ENCODE results near the gene CENPT. TPM values are rescaled to one million over a fixed set of nuclear protein-coding genes. Genes with fewer than 3 reads are reported as not detected.

CENPT gene
- total RNA-seq, 1 donor from 2014 or later, result 36.2 TPM

DNA sequence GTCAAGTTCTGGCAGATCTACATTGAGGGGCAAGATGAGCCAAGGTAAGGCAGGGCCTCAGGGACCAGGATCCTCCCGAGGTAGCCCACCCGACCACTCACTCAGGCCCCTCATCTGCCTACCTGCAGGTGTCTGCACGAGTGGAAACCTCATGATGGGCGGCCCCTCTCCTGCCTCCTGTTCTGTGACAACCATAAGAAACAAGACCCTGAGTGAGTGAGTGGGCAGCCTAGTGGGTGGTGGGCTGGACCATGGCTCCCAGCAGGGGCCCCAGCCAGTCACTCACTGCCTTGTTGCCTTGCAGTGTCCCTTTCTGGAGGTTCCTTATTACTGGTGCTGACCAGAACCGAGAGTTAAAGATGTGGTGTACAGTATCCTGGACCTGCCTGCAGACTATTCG, 30.7 kb upstream of the CENPT start:
- peaks cover 13% of the 10 kb centered on the region for H3K36me3 Mint-ChIP-seq
- H3K9ac ChIP-seq, result no peak overlapping the region
- peaks cover 28% of the 10 kb centered on the region for H3K79me2 ChIP-seq (ENCODE audit: low read depth)
- H3K9me3 Mint-ChIP-seq, result no peaks in the 10 kb centered on the region
- no peak overlapping the region for H3K27ac ChIP-seq
- TF ChIP-seq, protein P1, sequence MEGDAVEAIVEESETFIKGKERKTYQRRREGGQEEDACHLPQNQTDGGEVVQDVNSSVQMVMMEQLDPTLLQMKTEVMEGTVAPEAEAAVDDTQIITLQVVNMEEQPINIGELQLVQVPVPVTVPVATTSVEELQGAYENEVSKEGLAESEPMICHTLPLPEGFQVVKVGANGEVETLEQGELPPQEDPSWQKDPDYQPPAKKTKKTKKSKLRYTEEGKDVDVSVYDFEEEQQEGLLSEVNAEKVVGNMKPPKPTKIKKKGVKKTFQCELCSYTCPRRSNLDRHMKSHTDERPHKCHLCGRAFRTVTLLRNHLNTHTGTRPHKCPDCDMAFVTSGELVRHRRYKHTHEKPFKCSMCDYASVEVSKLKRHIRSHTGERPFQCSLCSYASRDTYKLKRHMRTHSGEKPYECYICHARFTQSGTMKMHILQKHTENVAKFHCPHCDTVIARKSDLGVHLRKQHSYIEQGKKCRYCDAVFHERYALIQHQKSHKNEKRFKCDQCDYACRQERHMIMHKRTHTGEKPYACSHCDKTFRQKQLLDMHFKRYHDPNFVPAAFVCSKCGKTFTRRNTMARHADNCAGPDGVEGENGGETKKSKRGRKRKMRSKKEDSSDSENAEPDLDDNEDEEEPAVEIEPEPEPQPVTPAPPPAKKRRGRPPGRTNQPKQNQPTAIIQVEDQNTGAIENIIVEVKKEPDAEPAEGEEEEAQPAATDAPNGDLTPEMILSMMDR (IDR thresholded peaks at IDR 0.05), result no peak
- TF ChIP-seq EZH2 (IDR thresholded peaks at IDR 0.05) (no peak), EZH2phosphoT487 (IDR thresholded peaks at IDR 0.05) (no peak)
- no peak overlapping the region for H3K4me3 Mint-ChIP-seq
- H2AFZ ChIP-seq (replicated peaks), result no peak overlapping the region
- no peaks in the 10 kb centered on the region for H3K27me3 ChIP-seq
- peaks cover 18% of the 10 kb centered on the region for H3K4me1 Mint-ChIP-seq
- H3K9me3 ChIP-seq (ENCODE audit: low read depth), result no peaks in the 10 kb centered on the region
- H3K4me3 ChIP-seq, result no peak overlapping the region
- H3K27ac Mint-ChIP-seq, result no peak overlapping the region
- no peak overlapping the region for H3K4me2 ChIP-seq
- no peaks in the 10 kb centered on the region for H3F3A ChIP-seq (ENCODE audit: low read depth)
- peaks cover 18% of the 10 kb centered on the region for H4K20me1 ChIP-seq (ENCODE audit: low read depth)
- peaks cover 2% of the 10 kb centered on the region for H3K27me3 Mint-ChIP-seq (ENCODE audit: insufficient read depth, low read depth)
- H3K4me1 ChIP-seq, result peaks cover 5% of the 10 kb centered on the region
- no peak for DNase-seq (ENCODE audit: low spot score)
- H3K36me3 ChIP-seq, result no peaks in the 10 kb centered on the region

DNA sequence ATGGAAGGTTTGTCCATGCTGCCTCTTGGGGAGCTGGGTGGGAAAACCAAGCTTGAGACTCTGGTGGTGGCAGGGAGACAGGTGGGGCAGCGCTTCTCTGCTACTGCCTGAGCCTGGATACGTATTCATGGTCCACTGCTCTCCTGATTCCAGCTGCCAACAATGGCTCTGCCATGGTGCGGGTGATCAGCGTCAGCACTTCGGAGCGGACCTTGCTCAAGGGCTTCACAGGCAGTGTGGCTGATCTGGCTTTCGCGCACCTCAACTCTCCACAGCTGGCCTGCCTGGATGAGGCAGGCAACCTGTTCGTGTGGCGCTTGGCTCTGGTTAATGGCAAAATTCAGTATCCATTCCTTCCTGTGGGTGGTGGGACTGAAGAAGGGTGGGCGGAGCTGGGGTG, 29.6 kb upstream of the CENPT start:
- H3K27me3 Mint-ChIP-seq (ENCODE audit: insufficient read depth, low read depth), result peaks cover 6% of the 10 kb centered on the region
- peaks cover 14% of the 10 kb centered on the region for H4K20me1 ChIP-seq (ENCODE audit: low read depth)
- peaks cover 30% of the 10 kb centered on the region for H3K79me2 ChIP-seq (ENCODE audit: low read depth)

DNA sequence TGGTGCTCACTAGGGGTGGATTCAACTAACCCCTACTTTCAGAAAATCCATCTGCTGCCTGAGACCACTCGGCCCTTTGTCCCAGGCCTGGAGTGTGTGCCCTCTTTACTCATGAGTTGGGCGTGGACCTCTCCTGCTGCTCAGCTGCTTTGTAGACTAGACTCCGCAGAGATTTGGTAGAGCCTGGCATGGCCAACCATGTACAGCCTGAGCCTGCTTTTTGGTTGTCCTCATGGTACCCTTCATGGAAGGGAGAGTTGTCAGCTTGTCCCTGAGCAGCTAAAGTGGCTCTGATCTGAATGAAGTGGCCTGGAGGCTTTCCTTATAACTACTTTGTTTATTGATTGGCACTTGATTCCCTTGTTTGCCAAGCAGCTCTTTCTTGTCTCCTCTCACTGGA, 26.9 kb upstream of the CENPT start:
- peak overlapping the region; percentile 96 for H3K4me3 Mint-ChIP-seq
- peaks cover 8% of the 10 kb centered on the region for H3K27me3 Mint-ChIP-seq (ENCODE audit: insufficient read depth, low read depth)
- no peak overlapping the region for H3K27ac ChIP-seq
- peak overlapping the region; percentile 95 for H3K4me3 ChIP-seq
- peaks cover 9% of the 10 kb centered on the region for H3K4me1 ChIP-seq
- H3K79me2 ChIP-seq (ENCODE audit: low read depth), result peaks cover 30% of the 10 kb centered on the region
- H2AFZ ChIP-seq (replicated peaks), result no peak overlapping the region
- no peak overlapping the region for H3K27ac Mint-ChIP-seq
- peak overlapping the region; percentile 97 for H3K4me2 ChIP-seq
- peaks cover 14% of the 10 kb centered on the region for H4K20me1 ChIP-seq (ENCODE audit: low read depth)
- H3K9me3 Mint-ChIP-seq, result no peaks in the 10 kb centered on the region
- H3K36me3 Mint-ChIP-seq, result peaks cover 11% of the 10 kb centered on the region
- H3K27me3 ChIP-seq, result no peaks in the 10 kb centered on the region
- H3K9me3 ChIP-seq (ENCODE audit: low read depth), result no peaks in the 10 kb centered on the region
- H3K9ac ChIP-seq, result no peak overlapping the region
- H3K36me3 ChIP-seq, result no peaks in the 10 kb centered on the region
- peaks cover 32% of the 10 kb centered on the region for H3F3A ChIP-seq (ENCODE audit: low read depth)
- no peak for TF ChIP-seq EZH2phosphoT487 (IDR thresholded peaks at IDR 0.05)
- TF ChIP-seq, protein P1 (IDR thresholded peaks at IDR 0.05), result no peak
- no peak for TF ChIP-seq EZH2 (IDR thresholded peaks at IDR 0.05)
- H3K4me1 Mint-ChIP-seq, result peaks cover 18% of the 10 kb centered on the region
- no peak for DNase-seq (ENCODE audit: low spot score)

More for the DNA sequence above, 29.6 kb upstream of the CENPT start:
- Mint-ChIP-seq H3K36me3 (peaks cover 9% of the 10 kb centered on the region), H3K9me3 (no peaks in the 10 kb centered on the region), H3K27ac (no peak overlapping the region), H3K4me1 (peaks cover 18% of the 10 kb centered on the region), H3K4me3 (peak overlapping the region; percentile 17)
- Histone ChIP-seq H2AFZ (replicated peaks) (no peak overlapping the region), H3K4me1 (peaks cover 9% of the 10 kb centered on the region), H3K9me3 (ENCODE audit: low read depth) (no peaks in the 10 kb centered on the region), H3K36me3 (no peaks in the 10 kb centered on the region), H3F3A (ENCODE audit: low read depth) (peaks cover 9% of the 10 kb centered on the region), H3K4me2 (no peak overlapping the region), H3K4me3 (no peak overlapping the region), H3K27ac (no peak overlapping the region), H3K9ac (no peak overlapping the region), H3K27me3 (no peaks in the 10 kb centered on the region)
- DNase-seq (ENCODE audit: low spot score), result no peak
- TF ChIP-seq, protein P1 (IDR thresholded peaks at IDR 0.05), result no peak
- no peak for TF ChIP-seq EZH2phosphoT487 (IDR thresholded peaks at IDR 0.05)
- TF ChIP-seq EZH2 (IDR thresholded peaks at IDR 0.05), result no peak

Data from neural progenitor cell (in vitro differentiated cells).